HG02981 (cell line): ENCODE results near the gene RARA.
"Not testable (repeated sequence)": the region's sequence is repeated elsewhere in the genome, so short reads cannot be mapped to it uniquely, and the experiment has no call there.

Experiments used
- ATAC-seq: cut with Tn5 transposase; IDR thresholded peaks from one replicate; pipeline ENCODE4 v1.9.1; 2021; ENCODE audit warnings: mild to moderate bottlenecking, moderate library complexity; ENCODE audit not compliant: unreplicated experiment

Gene RARA

GRCh38 chr17:40355804-40356758 lies 47.1 kb downstream of the RARA start:
- ATAC-seq: no peak

- ATAC-seq: no peak
Measured at GRCh38 chr17:40356990-40357881, 48.3 kb downstream of the RARA start.

- no peak for ATAC-seq
Measured at GRCh38 chr17:40358323-40359038, 49.5 kb downstream of the RARA start.

GRCh38 chr17:40360091-40360490 lies 51.1 kb downstream of the RARA start:
- no peak for ATAC-seq

GRCh38 chr17:40361063-40361924 lies 52.3 kb downstream of the RARA start:
- ATAC-seq: no peak

- ATAC-seq: peak; percentile 6
Measured at GRCh38 chr17:40361925-40362695, 53.1 kb downstream of the RARA start.

GRCh38 chr17:40362696-40363110 lies 53.7 kb downstream of the RARA start:
- peak; percentile 57 for ATAC-seq

GRCh38 chr17:40363111-40363827 lies 54.3 kb downstream of the RARA start:
- no peak for ATAC-seq

- no peak for ATAC-seq
Measured at GRCh38 chr17:40364121-40364861, 55.3 kb downstream of the RARA start, which contains the start of gene GJD3. Gene GJD3, minus strand, starts transcription at chr17:40364737. Its CDS starts 922 bp downstream, at chr17:40363815.

GRCh38 chr17:40364906-40365305 lies 55.9 kb downstream of the RARA start:
- no peak for ATAC-seq

GRCh38 chr17:40366076-40366860 lies 57.3 kb downstream of the RARA start:
- ATAC-seq: no peak

GRCh38 chr17:40366861-40367518 lies 58.0 kb downstream of the RARA start:
- no peak for ATAC-seq

- not testable (repeated sequence) for ATAC-seq
Measured at GRCh38 chr17:40367728-40368127, 58.7 kb downstream of the RARA start.

GRCh38 chr17:40369923-40370322 lies 60.9 kb downstream of the RARA start:
- ATAC-seq: no peak

- ATAC-seq: no peak
Measured at GRCh38 chr17:40371261-40371929, 62.4 kb downstream of the RARA start.

- ATAC-seq: no peak
Measured at GRCh38 chr17:40372031-40372430, 63.1 kb downstream of the RARA start.
